GM15510 (cell line): ENCODE measurements around the gene NPB.
A peak's percentile ranks its signal among the peaks of the same experiment; 100 is the strongest.

ENCODE experiments used
- POLR2A ChIP-seq: IDR thresholded peaks from 3 replicates; pipeline ENCODE4 v1.6.1; 2011; ENCODE audit warnings: borderline replicate concordance; ENCODE audit not compliant: insufficient read length; ENCODE audit errors: extremely low read depth

The NPB gene

DNA sequence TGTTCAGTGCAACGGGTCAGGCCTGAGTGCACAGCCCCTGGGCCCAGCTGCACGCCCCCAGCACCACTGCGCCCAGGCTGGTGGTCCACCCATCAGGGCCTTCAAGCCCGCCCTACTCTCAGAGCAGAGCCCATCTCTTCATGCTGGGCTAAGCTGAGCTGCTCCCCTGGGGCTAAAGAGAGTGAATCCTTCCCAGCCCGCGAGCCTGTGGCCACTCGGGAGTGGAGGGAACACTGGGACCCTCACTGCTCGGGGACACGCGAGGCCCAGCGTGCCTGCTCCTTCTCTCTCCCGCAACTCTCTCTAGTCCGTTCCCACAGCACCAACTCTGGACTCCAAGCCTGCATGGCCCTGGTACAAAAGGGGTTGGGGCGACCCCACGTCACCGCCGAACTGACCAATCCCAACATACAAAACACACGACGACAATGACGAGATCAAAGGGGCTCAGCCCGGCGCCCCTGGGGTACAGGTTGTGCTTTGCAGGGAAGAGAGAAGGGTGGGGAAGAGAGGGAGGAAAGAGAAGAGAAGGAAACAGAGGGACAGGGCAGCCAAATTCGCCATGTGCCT is 20.0 kb downstream of the NPB start:
- no peak for TF ChIP-seq POLR2A

DNA sequence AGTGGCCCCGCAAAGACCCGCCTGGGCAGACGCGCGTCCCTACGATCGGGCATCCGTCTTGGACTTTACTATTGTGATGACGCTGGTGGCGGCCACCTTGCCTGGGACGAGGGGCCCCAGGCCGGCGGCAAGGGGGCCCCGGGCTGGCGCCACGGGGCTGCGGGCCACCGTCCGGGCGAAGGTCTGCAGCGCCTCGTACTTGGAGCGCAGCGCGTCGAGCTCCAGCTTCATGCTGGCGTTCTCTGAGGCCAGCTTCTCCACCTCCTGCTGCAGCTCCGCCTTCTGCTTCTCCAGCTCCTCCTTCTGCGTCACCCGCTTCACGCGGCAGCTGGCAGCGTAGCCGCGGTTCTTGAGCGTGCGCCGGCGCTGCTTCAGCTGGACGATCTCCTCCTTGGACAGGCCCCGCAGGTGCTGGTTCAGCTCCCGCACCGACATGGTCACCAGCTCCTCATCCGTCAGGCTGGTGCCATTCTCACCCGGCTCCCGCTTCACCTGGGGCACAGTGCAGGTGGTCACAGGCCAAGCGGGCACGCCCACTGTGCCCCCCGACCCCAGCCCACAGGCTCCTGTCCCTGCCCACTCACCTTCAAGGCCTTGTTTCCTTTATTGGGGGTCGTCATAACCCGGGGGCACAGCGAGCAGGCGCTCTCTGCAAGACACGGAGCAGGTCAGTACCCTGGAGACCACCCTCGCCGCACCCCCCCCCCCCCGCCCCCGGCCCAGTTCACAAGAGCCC is 20.7 kb downstream of the NPB start:
- no peak for TF ChIP-seq POLR2A

DNA sequence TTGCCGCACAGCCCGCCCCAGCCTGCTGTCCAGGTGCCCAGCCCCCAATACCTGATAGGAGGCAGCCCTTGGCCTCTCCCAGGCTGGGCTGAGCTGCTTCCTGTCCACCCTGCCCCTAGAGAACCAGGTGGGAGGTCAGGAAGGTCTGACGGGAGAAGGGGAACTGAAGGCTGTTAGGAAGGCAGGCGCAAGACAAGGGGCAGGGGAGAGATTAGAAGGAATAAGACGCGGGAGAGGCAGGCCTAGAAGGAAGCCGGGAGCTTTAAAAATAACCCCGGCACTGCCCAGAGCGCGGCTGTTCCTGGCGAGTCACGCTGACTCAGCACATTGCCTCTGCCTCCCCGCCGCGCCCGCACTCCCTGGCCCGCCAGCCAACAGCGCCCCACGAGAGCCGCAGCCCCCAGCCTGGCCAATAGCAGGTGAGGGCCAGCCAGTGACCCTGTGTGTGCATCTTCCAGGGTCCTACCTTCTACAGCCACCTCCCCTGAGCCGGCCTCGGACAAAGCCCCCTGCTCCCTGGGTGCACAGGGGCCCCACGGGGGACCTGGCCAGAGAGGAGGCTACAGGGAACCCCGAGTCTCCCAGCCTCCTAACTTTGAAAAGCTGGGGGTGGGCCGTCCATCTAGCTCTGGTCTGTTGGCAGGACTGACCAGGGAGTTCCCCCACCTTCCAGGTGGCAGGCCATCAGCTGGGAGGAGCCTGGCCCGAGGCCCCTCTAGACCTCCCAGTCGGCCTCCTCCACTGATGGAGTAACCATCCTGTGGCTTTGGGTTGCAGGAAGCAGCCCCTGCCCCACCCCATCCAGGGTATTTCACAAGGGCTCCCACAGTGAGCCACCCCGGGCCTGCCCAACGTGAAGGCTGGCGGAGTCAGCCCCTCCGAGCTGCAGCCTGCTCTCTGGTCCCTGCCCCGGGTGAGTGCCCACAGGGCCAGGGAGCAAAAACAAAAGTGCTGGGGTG is 21.5 kb downstream of the NPB start:
- no peak for TF ChIP-seq POLR2A

DNA sequence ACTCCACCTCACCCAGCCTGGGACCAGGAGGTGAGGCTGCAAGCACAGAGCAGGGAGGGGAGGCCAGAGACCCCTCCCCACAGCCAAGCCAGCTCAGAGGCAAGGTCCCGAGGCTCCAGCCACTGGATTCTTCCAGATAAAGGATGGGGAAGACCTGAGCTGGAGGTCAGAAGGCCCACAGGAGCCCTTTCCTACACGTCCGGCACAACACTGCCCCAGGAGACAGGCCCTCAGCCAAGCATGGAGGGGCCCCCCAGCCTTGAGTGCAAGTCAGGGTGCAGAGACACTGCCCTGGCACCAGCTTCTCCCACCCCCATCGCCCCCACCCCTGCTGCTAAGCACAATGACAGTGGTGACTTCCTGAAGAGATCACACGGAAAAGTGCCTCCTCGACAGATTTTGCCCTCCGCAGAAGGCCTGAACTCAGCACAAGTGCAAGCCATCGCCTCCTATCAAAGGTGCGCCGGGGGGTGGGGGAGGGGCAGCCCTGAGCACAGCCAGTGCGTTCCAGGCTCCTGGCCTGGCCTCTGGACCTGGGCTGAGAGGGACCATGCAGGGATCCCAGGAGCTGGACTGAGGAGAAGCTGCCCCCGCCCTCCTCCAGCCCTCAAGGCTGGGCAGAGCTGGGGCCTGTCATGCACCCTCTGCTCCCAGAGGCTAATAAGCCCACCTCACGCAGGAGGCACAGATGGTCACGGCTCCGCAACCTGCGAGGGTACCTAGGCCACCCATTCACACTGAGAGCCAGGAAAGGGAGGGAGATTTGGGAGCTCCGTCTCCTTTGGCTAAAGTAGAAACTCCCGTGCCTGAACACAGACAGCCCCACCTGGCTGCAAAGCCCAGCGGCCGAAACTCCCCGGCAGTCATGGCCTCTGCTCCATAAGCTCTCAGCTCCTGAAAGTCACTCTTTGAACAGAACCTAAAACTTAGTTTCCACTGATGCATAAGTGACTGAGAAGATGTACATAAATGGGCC is 22.8 kb downstream of the NPB start:
- TF ChIP-seq POLR2A, result no peak

DNA sequence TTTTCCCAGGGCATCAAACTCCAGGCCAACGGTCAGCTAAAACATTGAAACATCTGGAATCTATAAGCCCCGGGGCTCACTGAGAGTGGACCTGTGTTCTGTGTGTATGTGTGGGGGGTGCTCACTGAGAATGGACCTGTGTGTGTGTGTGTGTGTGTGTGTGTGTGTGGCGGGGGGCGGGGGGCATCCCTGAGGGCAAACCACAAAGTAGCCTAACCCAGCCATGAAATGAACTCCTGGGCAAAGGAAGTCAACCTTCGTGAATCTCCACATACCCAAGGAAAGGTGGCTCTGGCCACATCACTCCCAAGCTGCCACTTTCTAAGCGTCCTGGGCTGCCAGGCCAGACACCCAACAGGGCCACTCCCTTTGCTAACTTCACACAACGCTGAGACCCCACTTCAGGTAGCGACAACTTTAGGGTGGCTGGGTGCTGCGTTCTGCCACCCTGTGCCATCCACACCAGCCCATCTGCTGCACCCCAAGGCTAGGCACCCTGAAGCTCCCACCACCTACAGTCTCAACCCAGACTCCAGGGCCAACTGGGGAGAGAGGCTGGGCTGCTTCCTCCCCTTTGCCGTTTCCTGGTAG is 23.9 kb downstream of the NPB start:
- no peak for TF ChIP-seq POLR2A

DNA sequence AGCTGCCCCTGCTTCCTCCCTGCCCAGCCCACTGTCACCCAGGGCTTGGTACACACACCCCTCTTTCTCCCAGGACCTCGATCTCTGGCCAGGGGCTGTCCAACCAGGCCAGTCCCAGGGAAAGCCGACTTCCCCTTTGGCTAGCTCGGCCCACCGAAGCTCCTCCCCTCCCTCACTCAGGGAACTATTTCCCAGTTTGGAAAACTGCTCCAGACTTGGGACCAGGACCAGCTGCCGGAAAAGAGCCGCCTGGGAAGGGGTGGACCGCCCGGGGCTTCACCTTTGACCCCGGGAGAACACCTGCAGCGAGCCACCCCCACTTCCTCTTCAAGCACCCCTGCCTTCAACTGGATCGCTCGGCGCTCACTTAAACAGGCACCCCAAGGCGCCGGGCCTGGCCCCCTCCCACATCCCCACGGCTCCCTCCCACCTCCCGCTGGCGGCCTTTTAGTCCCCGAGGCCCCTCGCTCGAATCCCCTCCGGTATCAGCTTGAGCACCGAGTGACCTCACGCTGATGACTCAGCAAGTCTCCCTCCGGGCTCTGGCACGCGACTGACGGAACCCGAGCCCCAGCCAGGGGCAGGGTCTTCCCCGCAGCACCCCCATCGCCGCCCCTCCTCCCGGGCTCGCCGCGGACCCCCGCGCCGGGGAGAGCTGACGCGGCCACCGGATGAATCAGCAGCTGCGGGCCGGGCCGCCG is 24.6 kb downstream of the NPB start:
- TF ChIP-seq POLR2A, result peak; percentile 25

DNA sequence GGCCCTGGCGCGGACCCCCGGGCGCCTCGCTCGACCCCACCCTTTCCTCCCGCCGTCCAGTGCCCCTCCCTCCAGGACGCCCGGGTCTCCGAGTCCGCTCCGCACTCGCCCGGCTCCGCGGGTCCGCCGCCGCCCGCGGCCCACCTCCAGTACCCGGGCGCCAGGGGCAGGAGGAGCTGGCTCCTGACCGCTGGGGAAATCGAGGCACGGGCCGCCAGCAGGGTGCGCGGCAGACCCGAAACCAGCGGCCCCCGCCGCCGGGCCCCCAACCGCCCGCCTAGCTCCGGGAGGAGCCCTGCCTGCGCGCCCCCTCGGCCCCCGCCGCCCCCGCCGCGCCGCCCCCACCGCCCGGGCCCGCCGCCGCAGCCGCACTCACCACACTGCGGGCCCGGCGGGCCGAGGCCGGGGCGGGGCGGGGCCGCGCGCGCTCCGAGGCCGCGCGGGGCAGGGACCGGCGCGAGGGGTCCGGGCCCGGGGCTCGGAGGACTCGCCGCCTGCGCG is 25.2 kb downstream of the NPB start:
- TF ChIP-seq POLR2A, result no peak

DNA sequence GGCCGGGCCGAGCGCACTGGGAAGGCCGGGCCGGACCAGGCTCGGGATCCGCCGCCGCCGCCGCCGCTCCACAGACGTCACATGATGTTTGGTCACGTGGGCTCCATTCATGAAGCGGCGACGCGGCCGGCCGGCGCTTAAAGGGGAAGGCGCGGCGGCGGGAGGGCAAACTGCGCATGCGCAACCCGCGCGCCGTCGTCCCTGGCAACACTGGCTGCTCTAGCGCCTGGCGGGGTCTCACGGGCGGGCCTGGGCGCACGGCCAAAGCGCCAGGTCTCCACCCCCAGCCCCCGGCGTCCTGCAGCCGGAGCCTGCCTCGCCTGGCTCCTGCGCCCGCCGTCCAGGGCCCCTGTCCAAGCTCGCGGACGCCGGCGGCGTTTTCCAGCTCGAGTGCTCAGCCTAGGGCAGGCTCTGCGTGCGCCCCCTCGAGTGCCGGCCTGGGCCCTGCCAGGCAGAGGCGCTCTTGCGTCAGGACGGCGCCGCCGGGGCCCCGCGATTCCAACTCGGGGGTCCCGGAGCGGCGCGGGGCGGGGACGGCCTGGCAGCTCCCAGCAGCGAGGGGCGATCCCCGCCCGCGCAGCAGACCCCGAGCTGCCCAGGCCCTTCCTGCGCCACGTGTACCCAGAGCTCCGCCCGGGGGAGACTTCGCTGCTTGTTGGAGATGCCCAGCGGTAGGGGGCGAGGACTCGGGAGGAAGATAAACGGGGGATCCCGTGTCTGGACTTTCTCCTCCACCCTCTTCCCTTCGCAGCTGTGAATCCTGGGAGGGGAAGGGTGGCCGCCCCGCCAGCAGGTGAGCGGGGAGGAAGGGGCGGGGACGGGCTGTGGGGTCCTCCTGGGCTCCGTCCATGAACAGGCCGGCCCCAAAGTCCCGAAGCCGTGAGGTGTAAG is 25.9 kb downstream of the NPB start, which contains the start of gene MAFG:
Gene MAFG, minus strand, starts transcription at position 83 of the 891 bp plus-strand sequence. CDS start 4,550 bp downstream, outside the sequence.
- TF ChIP-seq POLR2A, result peak; percentile 46

DNA sequence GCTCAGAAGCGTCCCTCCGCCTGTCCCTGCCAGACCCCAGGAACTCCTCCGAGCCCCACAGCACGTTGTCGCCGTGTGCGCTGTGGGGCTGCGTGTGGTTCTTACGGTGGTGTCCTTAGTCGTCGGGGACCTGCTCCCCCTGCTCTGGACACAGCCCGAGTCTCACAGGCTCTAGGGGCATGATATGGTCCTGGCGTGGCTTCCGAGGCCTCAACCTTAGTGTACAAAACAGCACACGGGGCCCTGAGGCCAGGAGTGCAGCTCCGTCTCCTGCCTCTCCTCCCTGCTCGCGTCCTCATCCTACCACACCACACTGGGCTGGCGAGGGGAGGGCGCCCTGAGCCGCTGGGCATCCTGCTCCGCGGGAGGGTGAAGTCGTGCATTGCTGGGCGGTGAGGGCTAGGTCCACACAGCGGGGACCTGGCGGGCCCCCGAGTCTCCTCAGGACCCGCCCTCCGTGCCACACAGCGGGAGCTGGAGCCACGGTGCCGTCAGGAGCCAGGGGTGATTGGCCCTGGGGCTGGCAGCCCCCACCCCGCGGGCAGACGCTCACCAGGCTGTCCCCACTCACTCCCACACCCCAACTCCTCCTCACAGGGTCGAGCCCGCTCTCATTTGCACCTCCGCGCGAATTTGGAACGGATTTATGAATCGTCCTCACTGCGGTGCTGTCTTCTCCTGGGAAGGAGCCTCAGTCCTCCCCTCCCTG is 26.7 kb downstream of the NPB start:
- TF ChIP-seq POLR2A, result no peak

DNA sequence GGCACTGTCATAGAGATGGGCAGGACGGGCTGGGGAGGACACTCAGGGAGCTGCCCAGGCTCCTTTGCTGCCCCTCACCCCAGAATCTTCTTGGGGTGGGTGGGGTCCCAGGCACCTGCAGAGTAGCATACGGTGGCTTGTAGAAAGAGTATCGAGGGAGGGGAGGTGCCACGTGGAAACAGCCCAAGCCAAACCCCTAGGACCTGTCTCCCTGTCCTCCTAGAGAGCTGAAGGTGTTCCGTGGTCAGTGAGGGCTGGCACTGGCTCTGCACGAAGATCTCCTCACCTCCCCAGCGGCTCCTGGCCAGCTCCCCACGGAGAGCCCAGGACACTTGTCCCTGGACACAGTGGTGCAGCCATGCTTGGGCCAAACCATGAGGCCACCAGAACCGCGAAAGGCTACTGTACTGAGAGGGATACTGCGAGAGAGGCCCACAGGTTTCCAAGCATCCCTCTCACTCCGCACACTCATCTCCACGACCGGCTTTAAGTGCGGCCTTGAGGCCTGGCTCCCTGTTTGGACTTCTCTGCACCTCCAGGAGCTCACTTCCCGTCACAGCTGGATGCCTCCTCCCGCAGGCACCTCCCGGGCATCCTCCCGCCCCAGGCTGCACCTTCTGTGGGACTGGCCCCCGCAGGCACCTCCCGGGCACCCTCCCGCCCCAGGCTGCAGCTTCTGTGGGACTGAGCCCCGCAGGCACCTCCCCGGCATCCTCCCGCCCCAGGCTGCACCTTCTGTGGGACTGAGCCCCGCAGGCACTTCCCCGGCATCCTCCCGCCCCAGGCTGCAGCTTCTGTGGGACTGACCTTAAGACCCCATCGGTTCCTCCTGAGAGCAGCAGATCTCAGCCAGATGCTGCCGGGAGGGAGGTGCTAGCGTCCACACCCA is 27.5 kb downstream of the NPB start:
- TF ChIP-seq POLR2A, result no peak

DNA sequence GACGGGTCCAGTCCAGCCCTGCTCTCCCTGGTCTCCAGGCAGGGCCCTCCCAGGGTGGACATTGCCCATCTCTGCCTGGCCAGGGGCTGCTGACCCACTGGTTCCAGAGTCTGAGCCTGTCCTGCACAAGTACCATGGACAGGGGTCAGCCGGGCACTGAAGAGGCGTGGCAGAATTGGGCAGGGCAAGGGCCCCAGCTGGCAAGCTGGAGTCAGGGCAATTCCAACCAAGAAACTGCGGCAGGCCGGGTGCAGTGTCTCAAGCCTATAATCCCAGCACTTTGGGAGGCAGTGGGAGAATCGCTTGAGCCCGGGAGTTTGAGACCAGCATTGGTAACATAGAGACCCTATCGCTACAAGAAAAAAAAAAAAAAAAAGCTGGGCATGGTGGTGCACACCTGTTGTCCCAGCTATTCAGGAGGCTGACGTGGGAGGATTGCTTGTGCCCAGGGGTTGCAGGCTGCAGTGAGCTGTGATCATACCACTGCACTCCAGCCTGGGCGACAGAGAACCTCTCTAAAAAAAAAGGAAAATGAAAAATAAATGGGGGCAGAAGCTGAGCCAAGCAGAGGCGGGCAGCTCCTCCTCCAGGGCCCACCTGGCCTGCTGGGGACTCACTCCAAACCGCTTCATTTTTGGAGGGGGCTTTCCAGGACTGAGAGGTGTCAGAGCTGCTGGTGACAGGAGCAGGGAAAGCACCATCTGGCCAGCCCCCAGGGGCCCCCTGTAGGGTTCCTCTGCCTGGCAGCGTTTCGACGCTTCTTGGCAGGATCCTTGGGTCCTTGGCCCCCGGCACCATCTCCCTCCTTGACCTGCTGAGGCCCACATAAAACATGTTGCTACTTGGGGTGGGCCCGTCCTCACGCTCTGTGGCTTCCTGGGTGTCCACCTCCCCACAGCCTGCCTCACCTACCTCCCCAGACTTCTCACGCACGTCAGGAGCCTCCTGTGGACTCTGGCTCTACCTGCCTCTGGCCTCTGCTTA is 28.4 kb downstream of the NPB start:
- no peak for TF ChIP-seq POLR2A
